ENCODE measurements around the gene NPHP1.

The NPHP1 gene

GRCh38 chr2:110182449-110182848, 22.4 kb downstream of the NPHP1 start:
- Histone ChIP-seq H3K4me1 (ENCODE audit: insufficient read depth, low read length, poor library complexity, severe bottlenecking) (no peaks in the 10 kb centered on the region), H3K9me3 (ENCODE audit: insufficient read depth, low read depth, low read length) (peaks cover 5% of the 10 kb centered on the region; the same call in 1 of the 2 replicates), H4K20me1 (ENCODE audit: insufficient read depth, low read length, poor library complexity, severe bottlenecking) (no peaks in the 10 kb centered on the region), H3K9me2 (replicated peaks; ENCODE audit: low read depth, low read length) (no peaks in the 10 kb centered on the region), H3K27me3 (ENCODE audit: insufficient read depth, low read length, poor library complexity, severe bottlenecking) (no peaks in the 10 kb centered on the region), H2AFZ (ENCODE audit: low read length) (no peak overlapping the region), H3K79me2 (ENCODE audit: insufficient read depth, low read length) (no peaks in the 10 kb centered on the region), H3K4me3 (ENCODE audit: low read length, poor library complexity, severe bottlenecking) (no peak overlapping the region), H3K4me2 (ENCODE audit: low read depth, low read length, poor library complexity, severe bottlenecking) (no peak overlapping the region), H3K36me3 (ENCODE audit: insufficient read depth, low read length) (no peaks in the 10 kb centered on the region), H3F3A (ENCODE audit: low read depth) (no peaks in the 10 kb centered on the region), H3K9ac (ENCODE audit: low read depth, low read length, poor library complexity, severe bottlenecking) (no peak overlapping the region)
- no peak for TF ChIP-seq EZH2phosphoT487 (IDR thresholded peaks at IDR 0.05; ENCODE audit: borderline replicate concordance)
- no peak for TF ChIP-seq CTCF (conservative IDR thresholded peaks at IDR 0.05; ENCODE audit: low read length)

GRCh38 chr2:110180036-110180435, 24.8 kb downstream of the NPHP1 start:
- H3K9me3 ChIP-seq (ENCODE audit: insufficient read depth, low read depth, low read length) = peaks cover 4% of the 10 kb centered on the region; the same call in 1 of the 2 replicates
- no peaks in the 10 kb centered on the region for H4K20me1 ChIP-seq (ENCODE audit: insufficient read depth, low read length, poor library complexity, severe bottlenecking)
- no peak overlapping the region for H2AFZ ChIP-seq (ENCODE audit: low read length)
- no peaks in the 10 kb centered on the region for H3K9me2 ChIP-seq (replicated peaks; ENCODE audit: low read depth, low read length)
- no peaks in the 10 kb centered on the region for H3K27me3 ChIP-seq (ENCODE audit: insufficient read depth, low read length, poor library complexity, severe bottlenecking)
- no peaks in the 10 kb centered on the region for H3K36me3 ChIP-seq (ENCODE audit: insufficient read depth, low read length)
- H3K79me2 ChIP-seq (ENCODE audit: insufficient read depth, low read length) = no peaks in the 10 kb centered on the region
- no peaks in the 10 kb centered on the region for H3F3A ChIP-seq (ENCODE audit: low read depth)
- no peak overlapping the region for H3K9ac ChIP-seq (ENCODE audit: low read depth, low read length, poor library complexity, severe bottlenecking)
- H3K4me2 ChIP-seq (ENCODE audit: low read depth, low read length, poor library complexity, severe bottlenecking) = no peak overlapping the region
- no peaks in the 10 kb centered on the region for H3K4me1 ChIP-seq (ENCODE audit: insufficient read depth, low read length, poor library complexity, severe bottlenecking)
- TF ChIP-seq CTCF (conservative IDR thresholded peaks at IDR 0.05; ENCODE audit: low read length) = no peak
- no peak for TF ChIP-seq EZH2phosphoT487 (IDR thresholded peaks at IDR 0.05; ENCODE audit: borderline replicate concordance)
- no peak overlapping the region for H3K4me3 ChIP-seq (ENCODE audit: low read length, poor library complexity, severe bottlenecking)

- Histone ChIP-seq H3K9me3 (ENCODE audit: insufficient read depth, low read depth, low read length) (no peaks in the 10 kb centered on the region), H4K20me1 (ENCODE audit: insufficient read depth, low read length, poor library complexity, severe bottlenecking) (no peaks in the 10 kb centered on the region), H3F3A (ENCODE audit: low read depth) (no peaks in the 10 kb centered on the region), H3K4me2 (ENCODE audit: low read depth, low read length, poor library complexity, severe bottlenecking) (no peak overlapping the region), H2AFZ (ENCODE audit: low read length) (no peak overlapping the region), H3K4me1 (ENCODE audit: insufficient read depth, low read length, poor library complexity, severe bottlenecking) (peaks cover 8% of the 10 kb centered on the region), H3K9me2 (replicated peaks; ENCODE audit: low read depth, low read length) (no peaks in the 10 kb centered on the region), H3K4me3 (ENCODE audit: low read length, poor library complexity, severe bottlenecking) (no peak overlapping the region), H3K27me3 (ENCODE audit: insufficient read depth, low read length, poor library complexity, severe bottlenecking) (no peaks in the 10 kb centered on the region), H3K9ac (ENCODE audit: low read depth, low read length, poor library complexity, severe bottlenecking) (no peak overlapping the region), H3K79me2 (ENCODE audit: insufficient read depth, low read length) (no peaks in the 10 kb centered on the region), H3K36me3 (ENCODE audit: insufficient read depth, low read length) (no peaks in the 10 kb centered on the region)
- TF ChIP-seq CTCF (conservative IDR thresholded peaks at IDR 0.05; ENCODE audit: low read length) (no peak), EZH2phosphoT487 (IDR thresholded peaks at IDR 0.05; ENCODE audit: borderline replicate concordance) (no peak)
Measured at GRCh38 chr2:110173523-110173922, 31.3 kb downstream of the NPHP1 start.
